SIG-M5 treated with dmso at 0.1 percent for 504 hours (cell line): ENCODE results near the gene ANAPC5.
"Not testable (repeated sequence)": the region's sequence is repeated elsewhere in the genome, so short reads cannot be mapped to it uniquely, and the experiment has no call there.

Experiments
- DNase-seq: peaks from one replicate; lab custom pipeline; 2025; ENCODE audit not compliant: unreplicated experiment; lab: John Stamatoyannopoulos, UW

The ANAPC5 gene

GRCh38 chr12:121323908-121324307 is 28.3 kb downstream of the ANAPC5 start:
- no peak for DNase-seq

GRCh38 chr12:121318121-121318520 is 34.1 kb downstream of the ANAPC5 start:
- no peak for DNase-seq

- peak; percentile 90 for DNase-seq
Measured at GRCh38 chr12:121314431-121314830, 37.8 kb downstream of the ANAPC5 start.

DNA sequence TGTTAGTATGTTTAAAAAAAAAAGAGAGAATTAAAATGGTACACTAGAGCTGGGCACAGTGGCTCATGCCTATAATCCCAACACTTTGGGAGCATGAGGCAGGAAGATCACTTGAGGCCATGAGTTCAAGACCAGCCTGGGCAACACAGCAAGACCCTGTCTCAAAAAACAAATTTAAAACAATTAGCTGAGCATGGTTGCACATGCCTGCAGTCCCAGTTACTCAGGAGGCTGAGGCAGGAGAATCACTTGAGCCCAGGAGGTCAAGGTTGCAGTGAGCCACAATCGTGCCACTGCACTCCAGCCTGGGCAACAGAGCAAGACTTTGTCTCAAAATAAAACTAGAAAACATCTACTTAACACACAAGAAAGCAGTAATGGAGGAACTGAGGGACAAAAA is 42.0 kb downstream of the ANAPC5 start:
- not testable (repeated sequence) for DNase-seq

- DNase-seq: not testable (repeated sequence)
Measured at GRCh38 chr12:121307397-121307796, 44.8 kb downstream of the ANAPC5 start.

GRCh38 chr12:121304306-121304705 is 47.9 kb downstream of the ANAPC5 start:
- DNase-seq: no peak

DNA sequence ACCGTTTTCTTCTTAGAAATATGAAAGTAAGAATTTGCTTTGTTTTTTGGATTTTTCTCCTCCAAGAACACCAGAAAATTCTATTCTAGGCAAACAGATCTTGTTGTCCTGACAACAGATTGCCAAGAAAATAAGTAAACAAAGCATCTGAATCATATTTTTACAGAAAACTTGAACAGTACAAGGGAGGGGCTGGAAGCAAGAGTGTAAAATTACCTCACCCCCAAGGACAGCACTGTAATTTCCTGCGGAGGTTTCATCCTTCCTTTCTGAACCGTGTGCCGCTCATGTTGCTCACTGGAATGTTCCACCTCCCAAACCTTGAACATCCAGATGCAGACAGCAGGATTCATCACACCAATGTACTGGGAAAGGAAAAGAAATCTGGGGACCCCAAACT is 50.3 kb downstream of the ANAPC5 start:
- DNase-seq: no peak

- peak; percentile 12 for DNase-seq
Measured at GRCh38 chr12:121300083-121300819, 52.0 kb downstream of the ANAPC5 start.

- no peak for DNase-seq
Measured at GRCh38 chr12:121299662-121300061, 52.5 kb downstream of the ANAPC5 start.

- not testable (repeated sequence) for DNase-seq
Measured at GRCh38 chr12:121298411-121298810, 53.8 kb downstream of the ANAPC5 start.

DNA sequence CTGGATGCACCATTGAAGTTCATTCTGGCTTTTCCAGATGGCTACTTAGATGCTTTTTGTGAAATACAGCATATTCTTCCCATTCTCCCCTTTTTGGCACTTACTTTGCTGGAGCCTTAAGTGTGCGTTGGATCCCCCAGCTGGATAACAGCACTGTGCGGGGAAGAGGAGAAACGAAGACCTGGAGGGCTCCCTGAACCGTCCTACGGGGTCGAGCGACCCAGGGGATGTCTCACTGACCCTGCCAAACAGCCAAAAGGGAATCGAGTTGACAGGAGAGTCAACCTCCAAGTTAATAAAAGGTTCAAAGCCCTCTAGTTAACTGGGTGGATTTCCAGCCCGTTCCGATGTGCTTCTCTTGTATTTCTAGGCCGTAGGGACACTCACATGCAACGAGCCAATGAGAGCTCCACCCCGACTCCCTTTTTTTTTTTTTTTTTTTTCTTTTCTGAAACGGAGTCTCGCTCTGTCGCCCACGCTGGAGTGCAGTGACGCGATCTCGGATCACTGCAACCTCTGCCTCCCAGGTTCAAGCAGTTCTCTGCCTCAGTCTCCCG is 54.7 kb downstream of the ANAPC5 start:
- peak; percentile 44 for DNase-seq

GRCh38 chr12:121296618-121297434 is 55.4 kb downstream of the ANAPC5 start, which contains the start of gene CAMKK2:
TSS of gene CAMKK2 (minus strand) at chr12:121296709. CDS start at chr12:121274526, 22,183 bp downstream.
- DNase-seq: peak; percentile 89

GRCh38 chr12:121295746-121296617 is 56.2 kb downstream of the ANAPC5 start:
- DNase-seq: no peak

DNA sequence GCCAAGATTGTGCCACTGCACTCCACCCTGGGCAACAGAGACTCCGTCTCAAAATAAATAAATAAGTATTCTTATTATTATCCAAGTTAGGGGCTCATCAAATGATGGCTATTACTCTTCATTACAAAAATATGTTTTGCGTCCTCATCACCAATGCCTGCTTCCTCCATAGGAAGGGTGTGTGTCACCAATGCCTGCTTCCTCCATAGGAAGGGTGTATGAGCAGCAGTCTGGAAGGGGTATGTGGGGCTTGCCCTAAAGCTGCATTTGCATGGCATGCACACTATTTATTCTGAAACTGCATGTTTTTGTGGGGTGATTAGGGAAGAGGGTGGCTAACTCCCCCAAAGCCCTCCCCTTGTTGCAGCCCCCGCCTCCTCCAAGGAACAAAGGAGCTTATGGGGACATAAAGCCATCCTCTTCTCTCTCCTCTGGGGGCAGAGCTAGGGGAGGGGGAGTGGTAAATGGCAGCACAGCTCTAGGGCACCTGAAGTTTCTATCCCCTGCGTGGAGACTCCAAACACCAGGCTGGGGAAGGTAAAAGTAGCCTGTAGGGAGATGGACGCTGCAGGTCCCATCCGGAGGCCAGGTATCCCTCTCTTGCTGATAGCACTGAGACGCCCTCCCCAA is 57.0 kb downstream of the ANAPC5 start:
- DNase-seq: peak; percentile 57

DNA sequence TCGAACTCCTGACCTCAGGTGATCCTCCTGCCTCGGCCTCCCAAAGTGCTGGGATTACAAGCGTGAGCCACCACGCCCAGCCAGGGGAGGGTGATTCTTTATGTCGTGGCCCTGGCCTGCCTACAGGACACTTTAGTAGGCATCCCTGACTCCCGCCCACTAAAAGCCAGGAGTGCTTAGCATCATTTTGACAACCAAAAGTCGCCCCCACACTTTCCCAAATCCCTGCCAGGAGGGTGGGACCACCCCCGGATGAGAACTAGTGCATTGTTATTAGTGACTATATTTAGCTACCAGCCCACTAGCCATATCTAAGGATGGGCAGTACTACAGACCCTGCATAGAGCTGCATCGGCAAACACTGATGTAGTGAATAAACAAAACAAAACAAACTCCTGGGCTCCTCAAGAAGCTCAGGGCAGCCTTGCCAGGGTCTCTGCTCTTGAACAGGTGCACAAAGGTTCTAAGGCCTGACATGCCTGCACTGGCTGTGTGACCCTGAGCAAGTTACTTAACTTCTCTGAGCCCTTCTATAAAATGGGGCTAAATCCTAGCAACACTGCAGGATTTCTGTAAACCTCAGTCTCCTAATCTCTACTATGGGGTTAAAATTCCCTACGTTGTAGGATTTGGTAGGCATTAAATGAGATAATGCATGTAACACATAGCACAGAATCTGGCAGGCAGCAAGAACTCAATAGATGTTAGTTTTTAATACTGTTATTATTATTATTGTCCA is 57.9 kb downstream of the ANAPC5 start:
- DNase-seq: no peak

DNA sequence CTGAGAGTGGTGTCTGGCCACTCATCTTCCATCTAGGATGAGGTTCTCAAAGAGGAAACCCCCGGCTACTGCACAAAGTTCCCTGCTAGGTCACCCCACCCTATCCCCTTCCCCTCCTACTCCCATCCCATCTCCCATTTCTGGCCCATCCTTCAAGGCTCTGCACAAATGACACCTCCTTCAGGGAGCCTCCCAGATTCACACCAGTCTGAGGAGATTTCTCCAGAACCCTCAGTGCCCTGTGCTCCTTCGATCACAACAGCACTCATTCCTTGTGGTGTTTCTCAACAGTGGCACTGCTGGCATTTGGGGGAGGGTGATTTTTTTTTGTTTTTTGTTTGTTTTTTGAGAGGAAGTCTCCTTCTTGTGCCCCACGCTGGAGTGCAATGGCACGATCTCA is 58.6 kb downstream of the ANAPC5 start:
- DNase-seq: no peak

GRCh38 chr12:121290410-121290809 is 61.8 kb downstream of the ANAPC5 start:
- no peak for DNase-seq

DNA sequence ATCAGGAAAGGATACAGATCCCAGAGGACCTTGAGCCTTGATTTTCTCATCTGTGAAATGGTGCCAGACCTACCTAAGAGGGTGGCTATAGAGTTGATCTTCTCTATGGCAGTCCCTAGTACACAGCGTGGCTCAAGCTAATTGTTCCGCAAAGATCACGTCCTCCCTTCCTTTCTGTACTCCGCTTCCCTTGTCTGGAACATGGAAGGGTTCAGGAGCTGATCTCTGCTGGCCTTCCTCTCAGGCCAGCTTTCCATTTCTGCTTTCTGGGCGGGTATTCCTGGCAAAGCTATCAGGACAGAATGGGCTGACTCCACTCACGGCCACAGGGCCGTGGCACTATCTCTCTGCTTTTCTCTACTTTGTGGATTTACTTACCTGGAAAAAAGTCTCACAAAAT is 62.2 kb downstream of the ANAPC5 start:
- no peak for DNase-seq

GRCh38 chr12:121288986-121289385 is 63.2 kb downstream of the ANAPC5 start:
- no peak for DNase-seq
